Fibroblast of lung (primary cell): ENCODE measurements around the gene NACC1. TPM values are rescaled to one million over a fixed set of nuclear protein-coding genes. Genes with fewer than 3 reads are reported as not detected.
"Not testable (repeated sequence)": the region's sequence is repeated elsewhere in the genome, so short reads cannot be mapped to it uniquely, and the experiment has no call there.

Experiments used
- DNase-seq, 2 donors: peaks; one replicate each; pipeline versions ENCODE4 v3.0.0 to v3.0.0-alpha.2; 2010; ENCODE audit warnings: low read depth in 2 of 2
- H2AFZ ChIP-seq: 2 replicates; pipeline ENCODE4 v1.5.1; 2012; ENCODE audit warnings: low read length, control low read depth, inconsistent platforms
- H3K27ac ChIP-seq: 2 replicates; pipeline ENCODE4 v1.5.1; 2011; ENCODE audit warnings: low read length, control low read depth; ENCODE audit not compliant: insufficient read depth
- H3K27me3 ChIP-seq: 2 replicates; pipeline ENCODE4 v1.5.1; 2011; ENCODE audit warnings: mild to moderate bottlenecking, low read length; ENCODE audit not compliant: control insufficient read depth, insufficient read depth
- H3K36me3 ChIP-seq: 2 replicates; pipeline ENCODE4 v1.5.1; 2011; ENCODE audit warnings: low read length; ENCODE audit not compliant: control insufficient read depth, insufficient read depth
- H3K4me1 ChIP-seq: 2 replicates; pipeline ENCODE4 v1.5.1; 2011; ENCODE audit warnings: low read length; ENCODE audit not compliant: control insufficient read depth, insufficient read depth; ENCODE audit errors: extremely low read depth
- H3K4me2 ChIP-seq: 2 replicates; pipeline ENCODE4 v1.5.1; 2011; ENCODE audit warnings: low read length, control low read depth; ENCODE audit not compliant: insufficient read depth; ENCODE audit errors: extremely low read depth
- H3K4me3 ChIP-seq, 4 experiments: fragments of 200-600 bp in 1 of 4; sonication (generic) in 1 of 4; replicated peaks in 1 of 4; 2 replicates each; pipeline ENCODE4 v1.5.1; 2011 to 2016; ENCODE audit warnings: low read length in 4 of 4, low read depth in 3 of 4, mild to moderate bottlenecking in 3 of 4, control low read depth in 2 of 4, inconsistent platforms in 1 of 4, mixed read lengths in 1 of 4; ENCODE audit not compliant: insufficient read depth in 1 of 4; ENCODE audit errors: control extremely low read depth in 1 of 4
- H3K79me2 ChIP-seq: 2 replicates; pipeline ENCODE4 v1.5.1; 2012; ENCODE audit warnings: mild to moderate bottlenecking, low read length, inconsistent platforms; ENCODE audit not compliant: control insufficient read depth, insufficient read depth
- H3K9ac ChIP-seq: 2 replicates; pipeline ENCODE4 v1.5.1; 2011; ENCODE audit warnings: mild to moderate bottlenecking, low read length, control low read depth; ENCODE audit not compliant: insufficient read depth
- H3K9me3 ChIP-seq: 2 replicates; pipeline ENCODE4 v1.5.1; 2012; ENCODE audit warnings: low read depth, low read length; ENCODE audit not compliant: control insufficient read depth, insufficient read depth
- H4K20me1 ChIP-seq: 2 replicates; pipeline ENCODE4 v1.5.1; 2011; ENCODE audit warnings: low read length; ENCODE audit not compliant: control insufficient read depth, insufficient read depth; ENCODE audit errors: extremely low read depth
- EZH2 ChIP-seq: IDR thresholded peaks from 2 replicates; pipeline ENCODE4 v1.5.1; 2012; ENCODE audit warnings: low read length, control low read depth, mild to moderate bottlenecking; ENCODE audit errors: missing control alignments
- polyA plus RNA-seq, 2 donors: library from polyadenylated mRNA; depleted of rRNA in 1 of 2; stranded (reverse) in 1 of 2; unstranded in 1 of 2; fragments of >200 nt; gene quantifications; 2 replicates each; pipeline ENCODE4 v1.2.1, GENCODE V29; 2011 to 2012; ENCODE audit warnings: missing spikeins in 1 of 2
- total RNA-seq: library from RNA; depleted of rRNA; stranded (reverse); fragments of >200 nt; gene quantifications from 2 replicates; pipeline ENCODE4 v1.2.1, GENCODE V29; 2014
- TF ChIP-seq, protein P1 (sequence below), 2 donors: IDR thresholded peaks in 1 of 2; conservative IDR thresholded peaks in 1 of 2; 1 replicate in 1 of 2; 2 replicates in 1 of 2; pipeline ENCODE4 v1.5.1; 2011 to 2012; ENCODE audit warnings: low read length in 2 of 2, control low read depth in 1 of 2, inconsistent platforms in 1 of 2, low read depth in 1 of 2, mild to moderate bottlenecking in 1 of 2

NACC1 gene
- total and polyA plus RNA-seq, 2 donors (not counting 1 experiment from before 2014, with no cell fraction given) = 31.9 to 33.5 TPM

GRCh38 chr19:13164343-13165161 lies 46.5 kb downstream of the NACC1 start:
- no peak for TF ChIP-seq EZH2
- TF ChIP-seq, protein P1, sequence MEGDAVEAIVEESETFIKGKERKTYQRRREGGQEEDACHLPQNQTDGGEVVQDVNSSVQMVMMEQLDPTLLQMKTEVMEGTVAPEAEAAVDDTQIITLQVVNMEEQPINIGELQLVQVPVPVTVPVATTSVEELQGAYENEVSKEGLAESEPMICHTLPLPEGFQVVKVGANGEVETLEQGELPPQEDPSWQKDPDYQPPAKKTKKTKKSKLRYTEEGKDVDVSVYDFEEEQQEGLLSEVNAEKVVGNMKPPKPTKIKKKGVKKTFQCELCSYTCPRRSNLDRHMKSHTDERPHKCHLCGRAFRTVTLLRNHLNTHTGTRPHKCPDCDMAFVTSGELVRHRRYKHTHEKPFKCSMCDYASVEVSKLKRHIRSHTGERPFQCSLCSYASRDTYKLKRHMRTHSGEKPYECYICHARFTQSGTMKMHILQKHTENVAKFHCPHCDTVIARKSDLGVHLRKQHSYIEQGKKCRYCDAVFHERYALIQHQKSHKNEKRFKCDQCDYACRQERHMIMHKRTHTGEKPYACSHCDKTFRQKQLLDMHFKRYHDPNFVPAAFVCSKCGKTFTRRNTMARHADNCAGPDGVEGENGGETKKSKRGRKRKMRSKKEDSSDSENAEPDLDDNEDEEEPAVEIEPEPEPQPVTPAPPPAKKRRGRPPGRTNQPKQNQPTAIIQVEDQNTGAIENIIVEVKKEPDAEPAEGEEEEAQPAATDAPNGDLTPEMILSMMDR (conservative IDR thresholded peaks at IDR 0.05 in 1 of 2, IDR thresholded peaks at IDR 0.05 in 1 of 2; ENCODE audit: low read depth in 1 of 2, low read length in 2 of 2) = no peak
- Histone ChIP-seq H3K4me1 (peaks cover 34% of the 10 kb centered on the region), H3K4me3 (peak overlapping the region in 3 of 4 experiments; percentile 5 to 33 (median 13)), H3K27me3 (no peaks in the 10 kb centered on the region), H4K20me1 (no peaks in the 10 kb centered on the region), H3K79me2 (no peaks in the 10 kb centered on the region), H2AFZ (peak overlapping the region; percentile 2), H3K36me3 (no peaks in the 10 kb centered on the region), H3K9me3 (no peaks in the 10 kb centered on the region), H3K9ac (peak overlapping the region; percentile 62), H3K27ac (peak overlapping the region; percentile 82), H3K4me2 (peak overlapping the region; percentile 79)
- DNase-seq = peak; percentile 73 to 83

GRCh38 chr19:13165162-13165997 lies 47.3 kb downstream of the NACC1 start:
- TF ChIP-seq, protein P1 (conservative IDR thresholded peaks at IDR 0.05 in 1 of 2, IDR thresholded peaks at IDR 0.05 in 1 of 2; ENCODE audit: low read depth in 1 of 2, low read length in 2 of 2) = no peak
- no peak for TF ChIP-seq EZH2
- Histone ChIP-seq H3K9ac (no peak overlapping the region), H3K4me3 (no peak overlapping the region), H3K9me3 (no peaks in the 10 kb centered on the region), H2AFZ (no peak overlapping the region), H3K79me2 (no peaks in the 10 kb centered on the region), H3K4me2 (peak overlapping the region; percentile 25), H3K27ac (peak overlapping the region; percentile 82), H4K20me1 (no peaks in the 10 kb centered on the region), H3K27me3 (no peaks in the 10 kb centered on the region), H3K4me1 (peaks cover 41% of the 10 kb centered on the region), H3K36me3 (no peaks in the 10 kb centered on the region)
- peak in 1 of 2 donors; percentile 22 for DNase-seq

DNA sequence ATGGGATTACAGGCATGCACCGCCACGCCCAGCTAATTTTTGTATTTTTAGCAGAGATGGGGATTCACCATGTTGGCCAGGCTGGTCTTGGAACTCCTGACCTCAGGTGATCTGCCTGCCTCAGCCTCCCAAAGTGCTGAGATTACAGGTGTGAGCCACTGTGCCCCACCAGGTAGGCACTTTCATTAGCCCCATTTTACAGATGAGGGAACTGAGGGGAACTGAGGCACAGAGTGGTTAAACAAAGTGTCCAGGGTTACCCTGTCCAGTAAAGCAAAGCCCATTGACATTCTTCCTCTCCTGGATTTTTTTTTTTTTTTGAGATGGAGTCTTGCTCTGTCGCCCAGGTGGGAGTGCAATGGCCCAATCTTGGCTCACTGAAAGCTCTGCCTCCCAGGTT lies 48.1 kb downstream of the NACC1 start:
- H3K27ac ChIP-seq, H4K20me1 ChIP-seq, H3K36me3 ChIP-seq, H3K4me2 ChIP-seq, H2AFZ ChIP-seq, H3K79me2 ChIP-seq, H3K27me3 ChIP-seq, H3K9ac ChIP-seq, DNase-seq, H3K9me3 ChIP-seq, H3K4me3 ChIP-seq: not testable (repeated sequence)
- peaks cover 41% of the 10 kb centered on the region for H3K4me1 ChIP-seq
